GM12878 (cell line): Measurements from ENCODE around the gene MRPL53. TPM values are rescaled to one million over a fixed set of nuclear protein-coding genes. Genes with fewer than 3 reads are reported as not detected.

ENCODE experiments used
- BCLAF1 ChIP-seq: fragments of 450-650 bp; IDR thresholded peaks from 2 replicates; pipeline ENCODE4 v1.6.1; 2017; ENCODE audit warnings: antibody characterized with exemption, mild to moderate bottlenecking, moderate library complexity
- CBX3 ChIP-seq: fragments of 200-600 bp; sonication (generic); IDR thresholded peaks from 2 replicates; pipeline ENCODE4 v1.6.1; 2016; ENCODE audit warnings: low read depth, borderline replicate concordance
- CEBPB ChIP-seq, 2 experiments: fragments of 150-350 bp in 1 of 2; IDR thresholded peaks; 2 replicates each; pipeline ENCODE4 v1.6.1; 2012 to 2014; ENCODE audit warnings: low read depth in 2 of 2, low read length in 2 of 2, borderline replicate concordance in 1 of 2, inconsistent platforms in 1 of 2
- CREB1 ChIP-seq: IDR thresholded peaks from 2 replicates; pipeline ENCODE4 v1.6.1; 2012; ENCODE audit warnings: low read depth, mild to moderate bottlenecking, inconsistent platforms
- CREM ChIP-seq: IDR thresholded peaks from 2 replicates; pipeline ENCODE4 v1.6.1; 2014; ENCODE audit warnings: antibody characterized with exemption, low read depth
- FOXK2 ChIP-seq: fragments of 450-650 bp; IDR thresholded peaks from 2 replicates; pipeline ENCODE4 v1.6.1; 2017; ENCODE audit warnings: mild to moderate bottlenecking, moderate library complexity
- GABPA ChIP-seq: IDR thresholded peaks from 2 replicates; pipeline ENCODE4 v1.6.1; 2014; ENCODE audit warnings: antibody characterized with exemption, low read depth, mild to moderate bottlenecking, inconsistent platforms
- HDAC6 ChIP-seq: fragments of 200-600 bp; sonication (generic); IDR thresholded peaks from one replicate; pipeline ENCODE4 v1.8.0; 2017; ENCODE audit warnings: antibody characterized with exemption; ENCODE audit not compliant: unreplicated experiment
- NFYB ChIP-seq: IDR thresholded peaks from 2 replicates; pipeline ENCODE4 v1.6.1; 2011; ENCODE audit warnings: low read depth, mild to moderate bottlenecking, low read length, improper control_type of control experiment, moderate library complexity; ENCODE audit not compliant: insufficient read depth
- NR2F1 ChIP-seq: fragments of 450-650 bp; conservative IDR thresholded peaks from 2 replicates; pipeline ENCODE4 v1.6.1; 2017; ENCODE audit warnings: mild to moderate bottlenecking
- PAX5 ChIP-seq: IDR thresholded peaks from 2 replicates; pipeline ENCODE4 v1.6.1; 2011; ENCODE audit warnings: low read depth, low read length, borderline replicate concordance
- RELA ChIP-seq: fragments of 450-650 bp; IDR thresholded peaks from 2 replicates; pipeline ENCODE4 v1.8.0; 2014; ENCODE audit warnings: borderline replicate concordance; ENCODE audit not compliant: partially characterized antibody
- SIX5 ChIP-seq: IDR thresholded peaks from 2 replicates; pipeline ENCODE4 v1.6.1; 2011; ENCODE audit warnings: mild to moderate bottlenecking, low read depth, low read length, moderate library complexity; ENCODE audit not compliant: severe bottlenecking
- SMARCA5 ChIP-seq: fragments of 450-650 bp; IDR thresholded peaks from 2 replicates; pipeline ENCODE4 v1.6.1; 2017; ENCODE audit warnings: mild to moderate bottlenecking
- SREBF2 ChIP-seq: IDR thresholded peaks from 2 replicates; pipeline ENCODE4 v1.6.1; 2012; ENCODE audit warnings: mild to moderate bottlenecking, low read length
- TCF3 ChIP-seq: IDR thresholded peaks from 2 replicates; pipeline ENCODE4 v1.6.1; 2012; ENCODE audit warnings: low read depth, mild to moderate bottlenecking, low read length, borderline replicate concordance; ENCODE audit not compliant: insufficient read depth
- YY1 ChIP-seq: IDR thresholded peaks from 2 replicates; pipeline ENCODE4 v1.6.1; 2011; ENCODE audit warnings: low read depth, mild to moderate bottlenecking, low read length
- ZBTB40 ChIP-seq: fragments of 450-650 bp; IDR thresholded peaks from 2 replicates; pipeline ENCODE4 v1.6.1; 2016; ENCODE audit warnings: mild to moderate bottlenecking, moderate library complexity, borderline replicate concordance
- ZNF384 ChIP-seq: IDR thresholded peaks from 2 replicates; pipeline ENCODE4 v1.6.1; 2012; ENCODE audit warnings: low read depth, mild to moderate bottlenecking, low read length, improper control_type of control experiment, borderline replicate concordance
- ZNF687 ChIP-seq: fragments of 450-650 bp; IDR thresholded peaks from 2 replicates; pipeline ENCODE4 v1.6.1; 2017; ENCODE audit warnings: mild to moderate bottlenecking, moderate library complexity
- polyA plus RNA-seq, 11 experiments: library from polyadenylated mRNA; depleted of rRNA in 4 of 11; unstranded in 6 of 11; stranded (reverse) in 5 of 11; fragments of >200 nt; fragmentation: Nextera tagmentation in 4 of 11; fragmentation: Illumina TruSeq in 1 of 11; extraction: Ambion mirVana in 4 of 11; extraction: Trizol in 1 of 11; gene quantifications; 1 replicate in 1 of 11; 2 replicates in 10 of 11; pipeline versions ENCODE4 v1.2.1 to v1.2.3, GENCODE V29; 2011 to 2016; ENCODE audit warnings: inconsistent platforms in 2 of 11, missing spikeins in 2 of 11, low read depth in 1 of 11
- total RNA-seq, 4 experiments: library from RNA; depleted of rRNA in 3 of 4; stranded (reverse); fragments of >200 nt in 3 of 4; fragmentation: Illumina TruSeq in 1 of 4; extraction: Trizol in 1 of 4; gene quantifications; 2 replicates each; pipeline versions ENCODE4 v1.2.1 to v1.2.3, GENCODE V29; 2013 to 2021

MRPL53 gene
- total and polyA plus RNA-seq, 10 of the 15 experiments (the other 5 are each of a cell fraction or from before 2014, with no cell fraction given), result 15.1 to 167 (median 80.9) TPM

GRCh38 chr2:74457549-74458131, 14.8 kb downstream of the MRPL53 start (continued):
- TF ChIP-seq CEBPB (IDR thresholded peaks at IDR 0.05; ENCODE audit: borderline replicate concordance in 1 of 2, low read depth in 2 of 2, low read length in 2 of 2) (no peak), NR2F1 (peak; percentile 40; the same call in 1 of the 2 replicates), BCLAF1 (no peak), RELA (peak; percentile 56), NFYB (no peak), SREBF2 (no peak), PAX5 (no peak), ZNF384 (no peak), FOXK2 (no peak), ZBTB40 (peak; percentile 69; the same call in 1 of the 2 replicates), CREB1 (no peak), CREM (no peak; the same call in 1 of the 2 replicates), GABPA (peak; percentile 69), SIX5 (no peak), SMARCA5 (peak; percentile 88; the same call in 1 of the 2 replicates), HDAC6 (no peak), ZNF687 (peak; percentile 68; the same call in 1 of the 2 replicates), YY1 (peak; percentile 46; the same call in 1 of the 2 replicates), TCF3 (peak; percentile 90), CBX3 (no peak)
